Renal pelvis (tissue), 4 donors: ENCODE measurements around the gene SKAP2. TPM values are rescaled to one million over a fixed set of nuclear protein-coding genes. Genes with fewer than 3 reads are reported as not detected.
A peak's percentile ranks its signal among the peaks of the same experiment; 100 is the strongest.

Experiments
- DNase-seq: peaks from one replicate; pipeline ENCODE4 v3.0.0-alpha.2; 2013
- polyA plus RNA-seq, 3 donors: library from polyadenylated mRNA; unstranded; fragments of 120-200 nt; gene quantifications; one replicate each; pipeline ENCODE4 v1.2.1, GENCODE V29; 2013; ENCODE audit not compliant: insufficient read length in 3 of 3

Gene SKAP2
- polyA plus RNA-seq, 3 donors: 19.1 to 23.1 (median 20.6) TPM

GRCh38 chr7:26668821-26669220 is 195.6 kb downstream of the SKAP2 start:
- no peak for DNase-seq

- DNase-seq: peak; percentile 98
Observed at GRCh38 chr7:26667514-26668133, 196.8 kb downstream of the SKAP2 start.

- DNase-seq: no peak
Observed at GRCh38 chr7:26664735-26665416, 199.5 kb downstream of the SKAP2 start.

GRCh38 chr7:26664274-26664673 is 200.1 kb downstream of the SKAP2 start:
- no peak for DNase-seq

- no peak for DNase-seq
Observed at GRCh38 chr7:26663874-26664273, 200.5 kb downstream of the SKAP2 start.

- DNase-seq: no peak
Observed at GRCh38 chr7:26662646-26663045, 201.7 kb downstream of the SKAP2 start.

GRCh38 chr7:26659121-26659520 is 205.3 kb downstream of the SKAP2 start:
- DNase-seq: no peak

- no peak for DNase-seq
Observed at GRCh38 chr7:26658389-26659084, 205.9 kb downstream of the SKAP2 start.

- DNase-seq: no peak
Observed at GRCh38 chr7:26657686-26658388, 206.6 kb downstream of the SKAP2 start.

- DNase-seq: no peak
Observed at GRCh38 chr7:26657206-26657641, 207.2 kb downstream of the SKAP2 start.

- DNase-seq: no peak
Observed at GRCh38 chr7:26656735-26657134, 207.7 kb downstream of the SKAP2 start.

GRCh38 chr7:26655781-26656180 is 208.6 kb downstream of the SKAP2 start:
- DNase-seq: no peak

GRCh38 chr7:26653430-26654399 is 210.7 kb downstream of the SKAP2 start:
- DNase-seq: peak; percentile 69

GRCh38 chr7:26652401-26653100 is 211.8 kb downstream of the SKAP2 start:
- DNase-seq: no peak

- DNase-seq: no peak
Observed at GRCh38 chr7:26650103-26650502, 214.3 kb downstream of the SKAP2 start.

GRCh38 chr7:26649388-26649787 is 215.0 kb downstream of the SKAP2 start:
- no peak for DNase-seq

- DNase-seq: no peak
Observed at GRCh38 chr7:26648554-26648953, 215.8 kb downstream of the SKAP2 start.

- DNase-seq: no peak
Observed at GRCh38 chr7:26646336-26647048, 217.9 kb downstream of the SKAP2 start.

- DNase-seq: no peak
Observed at GRCh38 chr7:26645121-26645520, 219.3 kb downstream of the SKAP2 start.

GRCh38 chr7:26642416-26642815 is 222.0 kb downstream of the SKAP2 start:
- DNase-seq: no peak
